HG03442 (cell line): Measurements from ENCODE around the gene SLC22A14.
"Not testable (repeated sequence)": the region's sequence is repeated elsewhere in the genome, so short reads cannot be mapped to it uniquely, and the experiment has no call there.

Experiments
- ATAC-seq: cut with Tn5 transposase; IDR thresholded peaks from one replicate; pipeline ENCODE4 v1.9.1; 2021; ENCODE audit warnings: mild to moderate bottlenecking, moderate library complexity; ENCODE audit not compliant: unreplicated experiment

Gene SLC22A14

GRCh38 chr3:38313263-38313662 is 31.2 kb downstream of the SLC22A14 start:
- no peak for ATAC-seq

GRCh38 chr3:38313695-38314094 is 31.6 kb downstream of the SLC22A14 start:
- no peak for ATAC-seq

GRCh38 chr3:38314112-38314763 is 32.1 kb downstream of the SLC22A14 start:
- ATAC-seq: no peak

GRCh38 chr3:38314764-38315487 is 32.8 kb downstream of the SLC22A14 start:
- no peak for ATAC-seq

- no peak for ATAC-seq
These were observed 33.6 kb downstream of the SLC22A14 start for GRCh38 chr3:38315488-38316230.

- no peak for ATAC-seq
These were observed 34.5 kb downstream of the SLC22A14 start for GRCh38 chr3:38316356-38317191.

GRCh38 chr3:38317192-38317759 is 35.2 kb downstream of the SLC22A14 start:
- no peak for ATAC-seq

GRCh38 chr3:38318766-38319671 is 36.9 kb downstream of the SLC22A14 start:
- ATAC-seq: no peak

GRCh38 chr3:38320638-38321037 is 38.5 kb downstream of the SLC22A14 start:
- ATAC-seq: not testable (repeated sequence)

- ATAC-seq: no peak
These were observed 41.0 kb downstream of the SLC22A14 start for GRCh38 chr3:38323060-38323459.

- no peak for ATAC-seq
These were observed 43.2 kb downstream of the SLC22A14 start for GRCh38 chr3:38325256-38325655.

GRCh38 chr3:38327335-38328009 is 45.4 kb downstream of the SLC22A14 start:
- no peak for ATAC-seq

- no peak for ATAC-seq
These were observed 49.3 kb downstream of the SLC22A14 start for GRCh38 chr3:38331257-38332022.

- ATAC-seq: no peak
These were observed 50.1 kb downstream of the SLC22A14 start for GRCh38 chr3:38332201-38332600.

- ATAC-seq: no peak
These were observed 52.3 kb downstream of the SLC22A14 start for GRCh38 chr3:38334142-38335055.

GRCh38 chr3:38335263-38335662 is 53.2 kb downstream of the SLC22A14 start:
- no peak for ATAC-seq

- ATAC-seq: no peak
These were observed 55.6 kb downstream of the SLC22A14 start for GRCh38 chr3:38337703-38338102.
